HepG2 (cell line): ENCODE measurements around the gene RAB8A. TPM values are rescaled to one million over a fixed set of nuclear protein-coding genes. Genes with fewer than 3 reads are reported as not detected.
A peak's percentile ranks its signal among the peaks of the same experiment; 100 is the strongest.

ENCODE experiments used
- AKNA ChIP-seq: sonication (generic); formaldehyde crosslinking; IDR thresholded peaks from 2 replicates; pipeline ENCODE4 v1.4.0; 2020; ENCODE audit warnings: missing genetic modification reagents, borderline replicate concordance
- CHCHD3 ChIP-seq: sonication (generic); formaldehyde crosslinking; IDR thresholded peaks from 2 replicates; pipeline ENCODE4 v1.8.0; 2022; ENCODE audit warnings: mild to moderate bottlenecking, missing genetic modification reagents, moderate library complexity
- CREBL2 ChIP-seq: sonication (generic); formaldehyde crosslinking; IDR thresholded peaks from 2 replicates; pipeline ENCODE4 v1.8.1; 2023; ENCODE audit warnings: missing genetic modification reagents, mild to moderate bottlenecking, borderline replicate concordance
- EEA1 ChIP-seq: sonication (generic); formaldehyde crosslinking; IDR thresholded peaks from 2 replicates; pipeline ENCODE4 v1.5.1; 2020; ENCODE audit warnings: mild to moderate bottlenecking, missing genetic modification reagents, borderline replicate concordance
- EP300 ChIP-seq, 3 experiments: sonication (generic) in 1 of 3; formaldehyde crosslinking in 1 of 3; IDR thresholded peaks; 2 replicates each; pipeline versions ENCODE4 v1.5.1 to v1.6.1; 2011 to 2020; ENCODE audit warnings: low read depth in 2 of 3, low read length in 2 of 3, borderline replicate concordance in 1 of 3, improper control_type of control experiment in 1 of 3, mild to moderate bottlenecking in 1 of 3, missing genetic modification reagents in 1 of 3, moderate library complexity in 1 of 3
- HBP1 ChIP-seq: IDR thresholded peaks from 2 replicates; pipeline ENCODE4 v1.6.1; 2016; ENCODE audit warnings: low read depth, control low read depth
- SUZ12 ChIP-seq: fragments of 150-350 bp; IDR thresholded peaks from 2 replicates; pipeline ENCODE4 v1.6.1; 2014; ENCODE audit warnings: low read depth, low read length
- THAP7 ChIP-seq: sonication (generic); formaldehyde crosslinking; IDR thresholded peaks from 2 replicates; pipeline ENCODE4 v1.8.1; 2023; ENCODE audit warnings: mild to moderate bottlenecking, missing genetic modification reagents
- ZBTB8A ChIP-seq: sonication (generic); formaldehyde crosslinking; IDR thresholded peaks from 2 replicates; pipeline ENCODE4 v1.4.0; 2020; ENCODE audit warnings: mild to moderate bottlenecking, low read depth, missing genetic modification reagents, borderline replicate concordance
- ZMYM2 ChIP-seq: sonication (generic); formaldehyde crosslinking; IDR thresholded peaks from 2 replicates; pipeline ENCODE4 v1.8.0; 2022; ENCODE audit warnings: mild to moderate bottlenecking, missing genetic modification reagents
- ZNF430 ChIP-seq: sonication (generic); formaldehyde crosslinking; IDR thresholded peaks from 2 replicates; pipeline ENCODE4 v1.9.0; 2021; ENCODE audit warnings: mild to moderate bottlenecking, missing genetic modification reagents
- ZNF557 ChIP-seq: sonication (generic); formaldehyde crosslinking; IDR thresholded peaks from 2 replicates; pipeline ENCODE4 v1.4.0; 2020; ENCODE audit warnings: missing genetic modification reagents
- ZNF710 ChIP-seq: sonication (generic); formaldehyde crosslinking; IDR thresholded peaks from 2 replicates; pipeline ENCODE4 v1.5.0; 2020; ENCODE audit warnings: mild to moderate bottlenecking, missing genetic modification reagents, borderline replicate concordance
- ZNF713 ChIP-seq: sonication (generic); formaldehyde crosslinking; IDR thresholded peaks from 2 replicates; pipeline ENCODE4 v1.4.0; 2020; ENCODE audit warnings: mild to moderate bottlenecking, missing genetic modification reagents
- ZNF747 ChIP-seq: sonication (generic); formaldehyde crosslinking; IDR thresholded peaks from 2 replicates; pipeline ENCODE4 v1.8.1; 2023; ENCODE audit warnings: missing genetic modification reagents, mild to moderate bottlenecking, borderline replicate concordance
- ZUFSP ChIP-seq: sonication (generic); formaldehyde crosslinking; IDR thresholded peaks from 2 replicates; pipeline ENCODE4 v1.9.0; 2021; ENCODE audit warnings: missing genetic modification reagents, mild to moderate bottlenecking, borderline replicate concordance
- polyA plus RNA-seq, 8 experiments: library from polyadenylated mRNA; depleted of rRNA in 3 of 8; stranded (reverse) in 7 of 8; unstranded in 1 of 8; fragments of >200 nt; fragmentation: Illumina TruSeq in 4 of 8; extraction: Trizol in 4 of 8; gene quantifications; 2 replicates each; pipeline versions ENCODE4 v1.2.1 to v1.2.3, GENCODE V29; 2011 to 2016; ENCODE audit warnings: low read depth in 4 of 8, missing spikeins in 1 of 8, mixed read lengths in 1 of 8; ENCODE audit not compliant: insufficient read depth in 1 of 8
- total RNA-seq, 5 experiments: library from RNA; depleted of rRNA; stranded (reverse); fragments of >200 nt; fragmentation: Illumina TruSeq; extraction: Trizol; gene quantifications; 2 replicates each; pipeline ENCODE4 v1.2.3, GENCODE V29; 2016; ENCODE audit warnings: low read depth in 1 of 5

The RAB8A gene
- total and polyA plus RNA-seq, 2 of the 13 experiments (the other 11 are each of a cell fraction or from before 2014, with no cell fraction given): 36.7 to 45.0 TPM

GRCh38 chr19:16111160-16111908 is at the start of gene RAB8A (continued):
- TF ChIP-seq THAP7 (CRISPR knock-in tag) (0 out of 2 replicates have a peak, but pooled peaks have one; percentile 84), EP300 (IDR thresholded peaks at IDR 0.05; ENCODE audit: low read depth in 2 of 2, low read length in 2 of 2) (no peak), EP300 (CRISPR knock-in tag; IDR thresholded peaks at IDR 0.05; ENCODE audit: borderline replicate concordance) (no peak), ZNF557 (CRISPR knock-in tag) (no peak), AKNA (CRISPR knock-in tag) (no peak), HBP1 (CRISPR knock-in tag) (no peak; the same call in 1 of the 2 replicates), CHCHD3 (CRISPR knock-in tag) (no peak), ZNF430 (0 out of 2 replicates have a peak, but pooled peaks have one; percentile 37), CREBL2 (no peak), ZNF710 (CRISPR knock-in tag) (peak; percentile 69; the same call in 1 of the 2 replicates), ZNF713 (no peak), SUZ12 (no peak), EEA1 (CRISPR knock-in tag) (no peak), ZNF747 (CRISPR knock-in tag) (peak; percentile 22; the same call in 1 of the 2 replicates), ZMYM2 (peak; percentile 80), ZBTB8A (CRISPR knock-in tag) (no peak), ZUFSP (no peak)
